GM12864 (cell line): ENCODE measurements around the gene CMTM8.

Source experiments
- DNase-seq: peaks from one replicate; pipeline ENCODE4 v3.0.0-alpha.2; 2011; ENCODE audit warnings: low read depth
- H3K4me3 ChIP-seq: 2 replicates; pipeline ENCODE4 v1.5.1; 2011; ENCODE audit warnings: mild to moderate bottlenecking, low read depth, low read length, control low read depth
- TF ChIP-seq, protein P1 (sequence below): IDR thresholded peaks from 2 replicates; pipeline ENCODE4 v1.5.1; 2011; ENCODE audit warnings: low read depth, mild to moderate bottlenecking, moderate library complexity, low read length, control low read depth, inconsistent platforms; ENCODE audit errors: missing control alignments

Gene CMTM8

DNA sequence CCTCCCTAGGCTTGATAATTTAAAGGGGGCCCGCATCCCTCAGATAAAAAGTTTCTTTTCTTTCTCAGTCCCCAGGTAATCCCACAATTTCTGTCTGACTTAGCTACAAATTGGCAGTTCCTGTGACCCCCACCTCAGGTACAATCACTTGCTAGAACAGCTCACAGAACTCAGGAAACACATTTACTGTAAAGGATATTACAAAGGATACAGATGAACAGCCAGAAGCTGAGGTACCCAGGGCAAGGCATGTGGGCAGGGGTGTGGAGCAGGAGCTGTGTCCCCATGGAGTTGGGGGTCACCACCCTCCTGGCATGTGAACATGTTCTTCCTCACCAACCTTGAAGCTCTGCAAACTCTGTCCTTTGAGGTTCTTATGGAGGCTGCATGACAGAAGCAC lies 73.8 kb downstream of the CMTM8 start:
- DNase-seq = no peak
- TF ChIP-seq, protein P1, sequence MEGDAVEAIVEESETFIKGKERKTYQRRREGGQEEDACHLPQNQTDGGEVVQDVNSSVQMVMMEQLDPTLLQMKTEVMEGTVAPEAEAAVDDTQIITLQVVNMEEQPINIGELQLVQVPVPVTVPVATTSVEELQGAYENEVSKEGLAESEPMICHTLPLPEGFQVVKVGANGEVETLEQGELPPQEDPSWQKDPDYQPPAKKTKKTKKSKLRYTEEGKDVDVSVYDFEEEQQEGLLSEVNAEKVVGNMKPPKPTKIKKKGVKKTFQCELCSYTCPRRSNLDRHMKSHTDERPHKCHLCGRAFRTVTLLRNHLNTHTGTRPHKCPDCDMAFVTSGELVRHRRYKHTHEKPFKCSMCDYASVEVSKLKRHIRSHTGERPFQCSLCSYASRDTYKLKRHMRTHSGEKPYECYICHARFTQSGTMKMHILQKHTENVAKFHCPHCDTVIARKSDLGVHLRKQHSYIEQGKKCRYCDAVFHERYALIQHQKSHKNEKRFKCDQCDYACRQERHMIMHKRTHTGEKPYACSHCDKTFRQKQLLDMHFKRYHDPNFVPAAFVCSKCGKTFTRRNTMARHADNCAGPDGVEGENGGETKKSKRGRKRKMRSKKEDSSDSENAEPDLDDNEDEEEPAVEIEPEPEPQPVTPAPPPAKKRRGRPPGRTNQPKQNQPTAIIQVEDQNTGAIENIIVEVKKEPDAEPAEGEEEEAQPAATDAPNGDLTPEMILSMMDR = no peak
- no peak overlapping the region for H3K4me3 ChIP-seq

DNA sequence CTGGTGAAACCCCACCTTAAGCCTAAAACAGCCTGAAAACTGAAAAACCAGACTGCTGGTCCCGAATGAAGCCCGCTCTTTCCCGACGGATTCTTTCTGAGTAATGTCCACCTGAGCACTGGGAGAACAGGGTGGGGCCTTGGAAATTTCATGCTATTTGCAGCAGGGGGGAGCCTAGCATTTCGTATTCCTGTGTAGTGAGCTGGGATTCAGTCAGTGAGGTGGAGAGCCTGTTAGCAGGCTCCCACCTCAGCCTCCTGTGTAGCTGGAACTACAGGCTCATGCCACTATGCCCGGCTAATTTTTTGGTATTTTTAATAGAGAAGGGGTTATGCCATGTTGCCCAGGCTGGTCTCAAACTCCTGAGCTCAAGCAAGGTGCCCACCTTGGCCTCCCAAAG lies 74.7 kb downstream of the CMTM8 start:
- no peak overlapping the region for H3K4me3 ChIP-seq
- no peak for DNase-seq
- TF ChIP-seq, protein P1 = no peak

DNA sequence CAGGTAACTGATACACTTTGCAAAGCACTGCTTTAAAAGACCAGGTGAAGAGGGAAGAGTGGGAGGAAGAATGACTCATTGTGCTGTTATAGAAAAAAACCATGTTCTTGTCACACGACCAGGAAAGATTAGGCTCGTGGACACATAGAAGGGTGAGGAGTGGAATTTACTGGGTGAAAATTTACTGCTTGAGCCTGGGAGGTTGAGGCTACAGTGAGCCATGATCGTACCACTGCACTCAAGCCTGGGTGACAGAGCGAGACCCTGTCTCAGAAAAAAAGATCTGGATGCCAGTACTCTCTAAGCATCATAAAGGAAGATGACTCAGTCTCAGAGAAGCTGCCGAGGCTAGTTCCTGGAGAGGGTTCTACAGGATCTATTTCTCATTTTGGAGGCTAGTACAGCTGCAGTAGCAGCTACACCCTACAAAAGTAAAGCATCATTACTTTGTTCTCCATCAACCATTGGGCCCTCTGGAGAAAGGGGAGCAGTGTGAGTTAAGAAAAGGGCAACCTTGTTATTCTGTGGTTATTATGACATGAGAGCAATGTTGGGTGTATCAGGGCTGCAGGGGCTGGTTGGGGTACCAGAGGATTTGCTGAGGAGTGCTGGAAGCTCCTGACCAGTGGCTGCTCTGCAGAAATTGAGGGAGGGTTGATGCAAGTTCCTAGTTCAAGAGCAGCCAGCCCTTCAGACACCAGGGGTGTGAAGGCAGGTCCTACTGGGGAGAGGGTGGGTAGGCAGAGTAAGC lies 75.4 kb downstream of the CMTM8 start:
- DNase-seq = no peak
- TF ChIP-seq, protein P1 = no peak
- H3K4me3 ChIP-seq = no peak overlapping the region

DNA sequence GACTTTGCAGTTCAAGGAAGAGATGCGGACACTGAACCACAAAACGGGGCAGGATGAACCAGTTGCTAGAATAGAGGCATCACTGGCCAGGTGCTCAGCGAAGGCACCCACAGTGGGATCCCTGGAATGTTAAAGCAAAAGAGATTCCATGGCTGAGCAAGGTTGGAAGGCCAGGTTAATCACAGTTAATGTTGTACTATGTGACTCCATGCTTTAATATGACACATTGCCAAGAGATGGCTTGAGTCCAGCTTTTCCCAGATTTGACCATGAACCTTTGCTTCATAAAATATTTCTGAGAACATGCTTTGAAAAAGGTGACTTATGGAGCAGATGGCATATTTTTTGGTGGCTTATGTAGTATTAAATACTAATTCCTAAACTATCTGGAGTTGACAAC lies 77.0 kb downstream of the CMTM8 start:
- TF ChIP-seq, protein P1 = no peak
- no peak overlapping the region for H3K4me3 ChIP-seq
- no peak for DNase-seq

DNA sequence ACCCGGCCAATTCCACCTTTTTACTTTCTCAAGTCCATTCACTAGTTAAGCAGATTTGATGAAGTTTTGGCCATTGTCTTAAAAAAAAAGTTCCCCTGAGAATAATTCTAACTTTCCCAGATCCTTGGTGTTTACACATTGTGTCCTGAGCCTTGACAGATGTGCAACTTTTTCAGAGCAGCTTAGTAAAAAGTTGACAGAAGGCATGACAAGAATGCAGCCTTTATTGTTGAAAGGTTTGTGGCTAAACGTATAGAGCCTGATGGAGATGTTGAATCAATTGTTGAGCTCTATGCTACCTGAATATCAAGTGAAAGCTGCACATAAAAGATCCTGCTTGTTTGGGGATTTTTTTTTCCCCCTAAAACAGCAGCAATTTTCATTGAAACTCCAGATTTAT lies 77.8 kb downstream of the CMTM8 start:
- DNase-seq = no peak
- TF ChIP-seq, protein P1 = no peak
- no peak overlapping the region for H3K4me3 ChIP-seq

DNA sequence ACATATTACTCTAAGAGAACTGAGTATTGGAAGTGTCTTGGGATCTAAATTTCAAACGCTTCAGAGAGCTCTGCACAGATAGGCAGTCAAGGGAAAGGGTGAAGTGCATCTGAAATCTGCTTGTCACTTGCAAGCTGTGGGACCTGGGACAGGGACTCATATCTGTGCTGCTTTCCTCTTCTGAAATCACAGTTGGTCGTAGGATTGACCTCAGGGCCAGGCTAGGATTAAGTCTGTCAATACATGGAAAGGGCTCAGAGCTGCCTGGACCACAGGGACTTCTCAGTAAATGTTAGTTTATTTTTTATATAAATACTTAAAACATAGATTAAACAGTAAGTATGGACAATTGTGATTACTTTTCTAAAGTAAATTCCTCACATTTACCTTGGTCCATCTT lies 78.5 kb downstream of the CMTM8 start:
- no peak for DNase-seq
- TF ChIP-seq, protein P1 = no peak
- H3K4me3 ChIP-seq = no peak overlapping the region

DNA sequence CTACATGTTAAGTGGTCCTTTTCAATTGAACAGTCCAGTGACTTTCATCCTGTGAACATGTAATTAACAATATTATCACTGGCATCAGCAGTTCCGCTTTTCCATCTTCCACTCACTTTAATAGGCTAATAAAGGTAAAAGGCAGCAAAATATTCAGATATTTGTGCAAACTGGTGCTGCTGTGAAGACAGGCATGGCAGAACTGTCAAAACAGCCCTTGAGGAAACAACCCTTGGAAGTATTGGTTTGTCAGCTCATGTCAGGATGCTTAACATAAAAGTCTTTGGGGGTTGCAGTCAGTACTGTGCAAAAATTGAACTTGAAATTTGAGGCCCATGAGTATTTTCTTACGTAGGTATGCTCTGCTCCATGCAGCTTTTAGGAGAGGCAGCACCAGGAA lies 81.1 kb downstream of the CMTM8 start:
- no peak for DNase-seq
- TF ChIP-seq, protein P1 = no peak

More for the DNA sequence above, 81.1 kb downstream of the CMTM8 start:
- no peak overlapping the region for H3K4me3 ChIP-seq
